HCT116 (cell line): Measurements from ENCODE around the gene PSMB5. TPM values are rescaled to one million over a fixed set of nuclear protein-coding genes. Genes with fewer than 3 reads are reported as not detected.

Experiments used
- ATAC-seq: fragments of 200-7000 bp; cut with Tn5 transposase; 2 replicates; pipeline ENCODE4 v1.9.1; 2020; ENCODE audit warnings: mild to moderate bottlenecking, moderate library complexity
- BruUV-seq: library from RNA; stranded (reverse); fragments of 400-500 nt; replicated peaks from 2 replicates; lab custom pipeline; 2021; lab: Mats Ljungman, UMichigan
- CTCF ChIA-PET: fragments of 300-600 bp; sonication (Branson Sonifier 250); formaldehyde crosslinking; loops from one replicate; lab custom pipeline; 2021; ENCODE audit warnings: antibody characterized with exemption; lab: Charles Lee
- POLR2A ChIA-PET: fragments of 300-600, 350-600 bp; sonication (Branson Sonifier 250); formaldehyde crosslinking; loops from one replicate; lab custom pipeline; 2021; ENCODE audit warnings: antibody characterized with exemption; lab: Charles Lee
- RAD21 ChIA-PET, 2 experiments: fragments of 300-600 bp; sonication (Branson Sonifier 250); formaldehyde crosslinking; loops; one replicate each; lab custom pipeline; 2023; ENCODE audit warnings: low total read pairs in 2 of 2; ENCODE audit not compliant: uncharacterized antibody in 2 of 2, unreplicated experiment in 2 of 2, low non-redundant PET in 1 of 2; lab: Charles Lee
- DNase-seq: peaks from one replicate; pipeline ENCODE4 v3.0.0-alpha.2; 2010; ENCODE audit warnings: low read depth, low spot score
- H2AFZ ChIP-seq: fragments of 200-600 bp; shearing (Covaris generic), sonication (generic); 2 replicates; pipeline ENCODE4 v1.6.1; 2017; ENCODE audit warnings: low read depth, mixed run types, mixed read lengths, antibody characterized with exemption, low read length; ENCODE audit not compliant: poor library complexity, severe bottlenecking
- H3K27ac ChIP-seq: 2 replicates; pipeline ENCODE4 v1.5.1; 2012; ENCODE audit warnings: low read depth, low read length
- H3K27me3 ChIP-seq: fragments of 200-600 bp; sonication (generic); 2 replicates; pipeline ENCODE4 v1.6.1; 2016; ENCODE audit warnings: mixed run types, low read length, mixed read lengths; ENCODE audit not compliant: insufficient read depth
- H3K36me3 ChIP-seq, 2 experiments: fragments of 200-500 bp in 1 of 2; fragments of 200-600 bp in 1 of 2; sonication (Bioruptor generic) in 1 of 2; sonication (generic) in 1 of 2; 2 replicates each; pipeline versions ENCODE4 v1.5.1 to v1.6.1; 2014 to 2016; ENCODE audit warnings: low read length in 2 of 2, inconsistent platforms in 1 of 2, mixed read lengths in 1 of 2, mixed run types in 1 of 2; ENCODE audit not compliant: insufficient read depth in 2 of 2, control insufficient read depth in 1 of 2
- H3K4me1 ChIP-seq, 2 experiments: fragments of 200-600 bp in 1 of 2; sonication (generic) in 1 of 2; 2 replicates each; pipeline versions ENCODE4 v1.5.1 to v1.6.1; 2012 to 2017; ENCODE audit warnings: low read length in 2 of 2, inconsistent platforms in 1 of 2, mild to moderate bottlenecking in 1 of 2, mixed read lengths in 1 of 2, mixed run types in 1 of 2, moderate library complexity in 1 of 2; ENCODE audit not compliant: insufficient read depth in 2 of 2, control insufficient read depth in 1 of 2
- H3K4me2 ChIP-seq: fragments of 200-600 bp; sonication (generic); 2 replicates; pipeline ENCODE4 v1.6.1; 2017; ENCODE audit warnings: mixed run types, low read length, mixed read lengths
- H3K4me3 ChIP-seq, 2 experiments: fragments of 200-600 bp in 1 of 2; sonication (generic) in 1 of 2; replicated peaks in 1 of 2; 2 replicates each; pipeline ENCODE4 v1.5.1; 2011 to 2016; ENCODE audit warnings: low read length in 2 of 2, control low read depth in 1 of 2, low read depth in 1 of 2, mild to moderate bottlenecking in 1 of 2, mixed read lengths in 1 of 2, mixed run types in 1 of 2
- H3K79me2 ChIP-seq: fragments of 200-600 bp; sonication (generic); 2 replicates; pipeline ENCODE4 v1.6.1; 2017; ENCODE audit warnings: mild to moderate bottlenecking, mixed run types, low read length, moderate library complexity, mixed read lengths; ENCODE audit not compliant: insufficient read depth
- H3K9ac ChIP-seq: fragments of 200-600 bp; sonication (generic); 2 replicates; pipeline ENCODE4 v1.6.1; 2016; ENCODE audit warnings: low read length, mixed read lengths
- H3K9me2 ChIP-seq: fragments of 200-600 bp; sonication (generic), shearing (Covaris generic); 2 replicates; pipeline ENCODE4 v1.6.1; 2017; ENCODE audit warnings: mixed run types, mild to moderate bottlenecking, moderate library complexity; ENCODE audit not compliant: insufficient read depth
- H3K9me3 ChIP-seq, 2 experiments: fragments of 200-500 bp in 1 of 2; fragments of 200-600 bp in 1 of 2; sonication (Bioruptor generic) in 1 of 2; sonication (generic) in 1 of 2; 2 replicates each; pipeline ENCODE4 v1.6.1; 2014 to 2017; ENCODE audit warnings: low read length in 2 of 2, mixed read lengths in 2 of 2, inconsistent platforms in 1 of 2, low read depth in 1 of 2, mild to moderate bottlenecking in 1 of 2, mixed run types in 1 of 2, moderate library complexity in 1 of 2; ENCODE audit not compliant: control insufficient read depth in 1 of 2, insufficient read depth in 1 of 2
- H4K20me1 ChIP-seq: fragments of 200-600 bp; sonication (generic), shearing (Covaris generic); 2 replicates; pipeline ENCODE4 v1.6.1; 2017; ENCODE audit warnings: mixed run types, mild to moderate bottlenecking, moderate library complexity; ENCODE audit not compliant: insufficient read depth
- CBX3 ChIP-seq: IDR thresholded peaks from 2 replicates; pipeline ENCODE4 v1.6.1; 2012; ENCODE audit warnings: low read depth
- JUND ChIP-seq: IDR thresholded peaks from 2 replicates; pipeline ENCODE4 v1.6.1; 2012
- POLR2A ChIP-seq: IDR thresholded peaks from 2 replicates; pipeline ENCODE4 v1.7.0; 2011; ENCODE audit warnings: borderline replicate concordance; ENCODE audit not compliant: insufficient read depth, insufficient read length; ENCODE audit errors: extremely low read depth
- POLR2AphosphoS5 ChIP-seq: IDR thresholded peaks from 2 replicates; pipeline ENCODE4 v1.6.1; 2011; ENCODE audit warnings: mild to moderate bottlenecking, low read depth, low read length, moderate library complexity
- SIN3A ChIP-seq: IDR thresholded peaks from 2 replicates; pipeline ENCODE4 v1.6.1; 2012; ENCODE audit warnings: low read depth
- SRF ChIP-seq: IDR thresholded peaks from 2 replicates; pipeline ENCODE4 v1.6.1; 2012; ENCODE audit warnings: low read depth
- YY1 ChIP-seq: IDR thresholded peaks from 2 replicates; pipeline ENCODE4 v1.6.1; 2011; ENCODE audit warnings: low read length, low read depth, moderate library complexity, mild to moderate bottlenecking; ENCODE audit not compliant: insufficient replicate concordance; ENCODE audit errors: extremely low read depth
- ZFX ChIP-seq: fragments of 450-650 bp; IDR thresholded peaks from 2 replicates; pipeline ENCODE4 v1.6.1; 2017
- intact Hi-C: fragments of 100-400 bp; cut with micrococcal nuclease; formaldehyde crosslinking; loops from 2 replicates; pipeline ENCODE4 v1.10.0; 2022
- total RNA-seq: library from RNA; stranded (reverse); gene quantifications from one replicate; pipeline ENCODE4 v1.2.1, GENCODE V29; 2021; ENCODE audit not compliant: unreplicated experiment
- TF ChIP-seq, protein P1 (sequence below): IDR thresholded peaks from 2 replicates; pipeline ENCODE4 v1.6.1; 2012
- TF ChIP-seq, protein P2 (sequence below), 3 experiments: fragments of 200-600 bp in 1 of 3; sonication (generic) in 1 of 3; IDR thresholded peaks in 2 of 3; conservative IDR thresholded peaks in 1 of 3; 2 replicates each; pipeline ENCODE4 v1.5.1; 2012 to 2017; ENCODE audit warnings: low read depth in 2 of 3, low read length in 2 of 3, antibody characterized with exemption in 1 of 3, borderline replicate concordance in 1 of 3, control low read depth in 1 of 3, mild to moderate bottlenecking in 1 of 3, mixed read lengths in 1 of 3, mixed run types in 1 of 3, moderate library complexity in 1 of 3; ENCODE audit not compliant: insufficient read depth in 1 of 3
- TF ChIP-seq, protein P3 (sequence below): IDR thresholded peaks from 2 replicates; pipeline ENCODE4 v1.6.1; 2011; ENCODE audit warnings: mild to moderate bottlenecking, low read length, moderate library complexity; ENCODE audit not compliant: insufficient replicate concordance; ENCODE audit errors: extremely low read depth

The PSMB5 gene
- total RNA-seq, 1 experiment from 2014 or later = 212 TPM

DNA sequence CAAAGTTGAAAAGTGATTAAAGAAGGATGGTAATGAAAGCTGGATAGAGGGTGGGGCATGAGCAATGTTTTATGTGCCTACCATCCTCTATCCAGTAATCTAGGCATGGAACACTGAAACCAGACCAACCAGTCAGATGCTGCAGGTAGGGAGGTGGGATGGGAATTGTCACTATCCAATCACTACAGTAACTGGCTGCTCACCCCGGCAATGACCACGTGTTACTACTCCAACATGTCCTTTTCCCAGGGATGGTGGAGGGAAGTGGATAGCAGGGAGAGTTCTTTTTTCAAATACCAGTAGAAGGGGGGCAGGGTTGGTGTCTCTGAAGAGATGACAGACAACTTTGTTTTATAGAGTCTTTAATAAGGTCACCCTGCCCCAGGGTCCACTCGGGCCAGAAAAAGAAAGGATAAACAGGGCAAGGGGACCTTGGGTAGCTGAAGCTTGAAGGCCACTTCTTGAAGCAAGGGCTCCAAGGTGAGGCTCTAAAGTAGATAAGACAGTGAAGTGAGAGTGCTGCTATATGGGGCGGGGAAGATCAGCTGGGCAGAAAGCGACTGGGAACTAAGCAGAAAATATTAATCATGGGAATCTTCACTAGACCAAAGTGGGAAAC is 37.3 kb upstream of the PSMB5 start:
- RAD21 ChIA-PET = interaction anchor here in 1 of 2 experiments (0.9 to 1.4 kb wide), 3 partner anchors 23 to 85 kb away, joined by 3 to 4 read pairs (median 3); partner anchors contain the start of genes ACIN1 and C14orf119
- CTCF ChIA-PET = interaction anchor here (0.6 to 2.6 kb wide), 9 partner anchors 9 to 227 kb away, joined by 3 to 14 read pairs (median 11); partner anchors contain the start of genes ACIN1, C14orf119 and CDH24
- Histone ChIP-seq H3K36me3 (peaks cover 35 to 50% of the 10 kb centered on the region in 2 experiments), H3K79me2 (peaks cover 66% of the 10 kb centered on the region), H3K4me1 (peaks cover 37 to 50% of the 10 kb centered on the region in 2 experiments), H3K9me3 (no peaks in the 10 kb centered on the region), H3K4me2 (peak overlapping the region; percentile 93), H3K4me3 (peak overlapping the region; percentile 94 to 97; a peak in 3 of 4 replicates), H3K9ac (peak overlapping the region; percentile 95), H2AFZ (no peak overlapping the region), H4K20me1 (no peaks in the 10 kb centered on the region), H3K27ac (peak overlapping the region; percentile 65), H3K9me2 (no peaks in the 10 kb centered on the region), H3K27me3 (no peaks in the 10 kb centered on the region)
- peak; percentile 65 for ATAC-seq
- DNase-seq = no peak
- no TSS peak for BruUV-seq
- intact Hi-C loops = no loop called here
- TF ChIP-seq JUND = no peak
- TF ChIP-seq, protein P1, sequence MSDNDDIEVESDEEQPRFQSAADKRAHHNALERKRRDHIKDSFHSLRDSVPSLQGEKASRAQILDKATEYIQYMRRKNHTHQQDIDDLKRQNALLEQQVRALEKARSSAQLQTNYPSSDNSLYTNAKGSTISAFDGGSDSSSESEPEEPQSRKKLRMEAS = peak; percentile 60
- POLR2A ChIA-PET = interaction anchor here (0.9 to 5.4 kb wide), 5 partner anchors 10 to 89 kb away, joined by 3 to 35 read pairs (median 5); partner anchors contain the start of genes ACIN1, AJUBA, C14orf119 and CDH24

DNA sequence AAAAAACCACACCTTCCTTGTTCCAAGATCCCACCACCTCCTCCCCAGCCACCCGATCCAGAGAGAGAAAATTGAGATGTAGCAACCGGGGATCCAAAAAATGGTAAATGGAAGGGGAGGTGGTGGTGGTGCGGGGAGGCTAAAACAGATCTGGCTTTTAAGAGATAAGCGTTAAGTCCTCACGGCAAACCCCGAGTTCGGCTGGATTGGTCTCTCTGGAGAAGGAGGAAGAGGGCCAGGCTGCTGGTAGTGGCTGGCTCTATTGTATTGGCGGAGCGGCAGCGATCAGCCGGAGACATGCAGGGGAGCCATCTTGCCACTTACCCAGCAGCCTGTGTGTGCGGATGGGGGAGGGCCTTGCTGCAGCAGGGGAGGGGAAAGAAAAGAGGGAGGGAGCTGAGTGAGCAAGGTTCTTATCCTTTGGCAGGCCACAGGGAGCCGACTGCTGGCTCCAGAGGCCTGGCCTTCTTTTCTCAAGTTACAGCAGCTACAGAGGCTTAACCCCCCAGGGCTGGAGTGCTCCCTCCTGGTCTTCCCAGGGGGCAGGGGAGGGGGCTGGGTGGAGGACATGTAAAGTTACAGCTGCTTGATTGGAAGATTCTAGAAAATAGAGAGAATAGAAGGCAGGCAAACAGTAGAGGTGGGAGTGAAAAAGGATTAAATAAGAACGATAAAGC is 36.7 kb upstream of the PSMB5 start:
- DNase-seq = no peak
- peaks cover 67% of the 10 kb centered on the region for H3K79me2 ChIP-seq
- H3K4me3 ChIP-seq = peak overlapping the region; percentile 94 to 97
- POLR2A ChIA-PET = interaction anchor here (0.7 to 5.4 kb wide), 6 partner anchors 9 to 89 kb away, joined by 3 to 35 read pairs (median 4); partner anchors contain the start of genes ACIN1, AJUBA, C14orf119 and CDH24
- H3K27ac ChIP-seq = peak overlapping the region; percentile 65
- no peaks in the 10 kb centered on the region for H4K20me1 ChIP-seq
- TF ChIP-seq SRF = no peak
- peak; percentile 29; the same call in 1 of the 2 replicates for TF ChIP-seq ZFX
- TF ChIP-seq POLR2A = peak; percentile 88
- TF ChIP-seq, protein P2, sequence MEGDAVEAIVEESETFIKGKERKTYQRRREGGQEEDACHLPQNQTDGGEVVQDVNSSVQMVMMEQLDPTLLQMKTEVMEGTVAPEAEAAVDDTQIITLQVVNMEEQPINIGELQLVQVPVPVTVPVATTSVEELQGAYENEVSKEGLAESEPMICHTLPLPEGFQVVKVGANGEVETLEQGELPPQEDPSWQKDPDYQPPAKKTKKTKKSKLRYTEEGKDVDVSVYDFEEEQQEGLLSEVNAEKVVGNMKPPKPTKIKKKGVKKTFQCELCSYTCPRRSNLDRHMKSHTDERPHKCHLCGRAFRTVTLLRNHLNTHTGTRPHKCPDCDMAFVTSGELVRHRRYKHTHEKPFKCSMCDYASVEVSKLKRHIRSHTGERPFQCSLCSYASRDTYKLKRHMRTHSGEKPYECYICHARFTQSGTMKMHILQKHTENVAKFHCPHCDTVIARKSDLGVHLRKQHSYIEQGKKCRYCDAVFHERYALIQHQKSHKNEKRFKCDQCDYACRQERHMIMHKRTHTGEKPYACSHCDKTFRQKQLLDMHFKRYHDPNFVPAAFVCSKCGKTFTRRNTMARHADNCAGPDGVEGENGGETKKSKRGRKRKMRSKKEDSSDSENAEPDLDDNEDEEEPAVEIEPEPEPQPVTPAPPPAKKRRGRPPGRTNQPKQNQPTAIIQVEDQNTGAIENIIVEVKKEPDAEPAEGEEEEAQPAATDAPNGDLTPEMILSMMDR (IDR thresholded peaks at IDR 0.05 in 2 of 3, conservative IDR thresholded peaks at IDR 0.05 in 1 of 3; ENCODE audit: borderline replicate concordance in 1 of 3, insufficient read depth in 1 of 3, low read depth in 2 of 3, low read length in 2 of 3) = no peak
- TF ChIP-seq JUND = no peak
- TF ChIP-seq SIN3A = peak; percentile 36; the same call in 1 of the 2 replicates
- TF ChIP-seq POLR2AphosphoS5 = peak; percentile 95
- TF ChIP-seq, protein P1 = 0 out of 2 replicates have a peak, but pooled peaks have one; percentile 31
- peak; percentile 28; the same call in 1 of the 2 replicates for TF ChIP-seq CBX3
- TF ChIP-seq, protein P3, sequence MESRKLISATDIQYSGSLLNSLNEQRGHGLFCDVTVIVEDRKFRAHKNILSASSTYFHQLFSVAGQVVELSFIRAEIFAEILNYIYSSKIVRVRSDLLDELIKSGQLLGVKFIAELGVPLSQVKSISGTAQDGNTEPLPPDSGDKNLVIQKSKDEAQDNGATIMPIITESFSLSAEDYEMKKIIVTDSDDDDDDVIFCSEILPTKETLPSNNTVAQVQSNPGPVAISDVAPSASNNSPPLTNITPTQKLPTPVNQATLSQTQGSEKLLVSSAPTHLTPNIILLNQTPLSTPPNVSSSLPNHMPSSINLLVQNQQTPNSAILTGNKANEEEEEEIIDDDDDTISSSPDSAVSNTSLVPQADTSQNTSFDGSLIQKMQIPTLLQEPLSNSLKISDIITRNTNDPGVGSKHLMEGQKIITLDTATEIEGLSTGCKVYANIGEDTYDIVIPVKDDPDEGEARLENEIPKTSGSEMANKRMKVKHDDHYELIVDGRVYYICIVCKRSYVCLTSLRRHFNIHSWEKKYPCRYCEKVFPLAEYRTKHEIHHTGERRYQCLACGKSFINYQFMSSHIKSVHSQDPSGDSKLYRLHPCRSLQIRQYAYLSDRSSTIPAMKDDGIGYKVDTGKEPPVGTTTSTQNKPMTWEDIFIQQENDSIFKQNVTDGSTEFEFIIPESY = no peak
- TF ChIP-seq YY1 = peak; percentile 95
- H3K36me3 ChIP-seq = peaks cover 37 to 52% of the 10 kb centered on the region in 2 experiments
- no peaks in the 10 kb centered on the region for H3K9me3 ChIP-seq
- intact Hi-C loops = no loop called here
- H3K4me2 ChIP-seq = peak overlapping the region; percentile 93
- H3K27me3 ChIP-seq = no peaks in the 10 kb centered on the region
- no peaks in the 10 kb centered on the region for H3K9me2 ChIP-seq
- H2AFZ ChIP-seq = no peak overlapping the region
- peak overlapping the region; percentile 95 for H3K9ac ChIP-seq
- CTCF ChIA-PET = interaction anchor here (1.0 to 2.6 kb wide), 7 partner anchors 9 to 85 kb away, joined by 4 to 14 read pairs (median 12); partner anchors contain the start of genes ACIN1, C14orf119 and CDH24
- BruUV-seq = no TSS peak
- RAD21 ChIA-PET = interaction anchor here in 1 of 2 experiments (0.9 to 1.4 kb wide), 3 partner anchors 23 to 85 kb away, joined by 3 to 4 read pairs (median 3); partner anchors contain the start of genes ACIN1 and C14orf119
- peak; percentile 91 for ATAC-seq
- peaks cover 34 to 46% of the 10 kb centered on the region in 2 experiments for H3K4me1 ChIP-seq
